ENCODE measurements around the gene FKBP5.
"Not testable (repeated sequence)": the region's sequence is repeated elsewhere in the genome, so short reads cannot be mapped to it uniquely, and the experiment has no call there.

FKBP5 gene

DNA sequence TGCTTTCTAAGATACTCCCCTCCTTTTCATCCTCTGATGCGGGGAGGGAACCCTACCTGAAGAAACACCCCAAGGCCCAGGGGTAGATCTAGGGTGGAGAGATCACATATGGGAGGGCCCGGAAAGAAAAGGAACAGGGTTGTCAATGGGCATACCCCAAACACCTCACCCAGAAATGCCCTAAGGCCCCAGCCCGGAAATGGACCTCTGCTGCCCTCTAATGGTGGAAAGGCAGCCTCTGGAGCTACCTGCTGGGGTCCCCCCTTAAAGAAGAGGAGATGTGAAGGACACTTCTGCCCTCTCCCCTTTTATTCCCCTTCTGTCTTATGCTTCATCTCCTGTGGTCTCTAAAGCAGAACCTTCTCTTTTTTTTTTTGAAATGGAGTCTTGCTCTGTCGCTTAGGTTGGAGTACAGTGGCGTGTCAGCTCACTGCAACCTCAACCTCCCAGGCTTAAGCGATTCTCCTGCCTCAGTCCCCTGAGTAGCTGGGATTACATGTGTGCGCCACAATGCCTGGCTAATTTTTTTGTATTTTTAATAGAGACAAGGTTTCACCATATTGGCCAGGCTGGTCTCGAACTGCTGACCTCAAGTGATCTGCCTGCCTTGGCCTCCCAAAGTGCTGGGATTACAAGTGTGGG, 47.7 kb upstream of the FKBP5 start:
- ATAC-seq: peak; percentile 65
- TF ChIP-seq TOX (CRISPR knock-in tag; IDR thresholded peaks at IDR 0.05; ENCODE audit: borderline replicate concordance) (no peak), ZFP30 (CRISPR knock-in tag; IDR thresholded peaks at IDR 0.05) (no peak), TCF4 (CRISPR knock-in tag; IDR thresholded peaks at IDR 0.05; ENCODE audit: borderline replicate concordance) (no peak), RARB (CRISPR knock-in tag; IDR thresholded peaks at IDR 0.05) (no peak), ISL1 (CRISPR knock-in tag; IDR thresholded peaks at IDR 0.05) (no peak), ZNF70 (CRISPR knock-in tag; IDR thresholded peaks at IDR 0.05) (no peak), BACH2 (CRISPR knock-in tag; IDR thresholded peaks at IDR 0.05; ENCODE audit: borderline replicate concordance) (no peak), ARNTL (CRISPR knock-in tag; IDR thresholded peaks at IDR 0.05; ENCODE audit: borderline replicate concordance, low read depth) (no peak), ZFP3 (CRISPR knock-in tag; IDR thresholded peaks at IDR 0.05) (no peak), ZNF565 (CRISPR knock-in tag; conservative IDR thresholded peaks at IDR 0.05; ENCODE audit: low read depth) (no peak), PPARA (CRISPR knock-in tag; IDR thresholded peaks at IDR 0.05; ENCODE audit: borderline replicate concordance) (no peak), GLIS3 (CRISPR knock-in tag; IDR thresholded peaks at IDR 0.05) (no peak)
- TF ChIP-seq, protein P1, sequence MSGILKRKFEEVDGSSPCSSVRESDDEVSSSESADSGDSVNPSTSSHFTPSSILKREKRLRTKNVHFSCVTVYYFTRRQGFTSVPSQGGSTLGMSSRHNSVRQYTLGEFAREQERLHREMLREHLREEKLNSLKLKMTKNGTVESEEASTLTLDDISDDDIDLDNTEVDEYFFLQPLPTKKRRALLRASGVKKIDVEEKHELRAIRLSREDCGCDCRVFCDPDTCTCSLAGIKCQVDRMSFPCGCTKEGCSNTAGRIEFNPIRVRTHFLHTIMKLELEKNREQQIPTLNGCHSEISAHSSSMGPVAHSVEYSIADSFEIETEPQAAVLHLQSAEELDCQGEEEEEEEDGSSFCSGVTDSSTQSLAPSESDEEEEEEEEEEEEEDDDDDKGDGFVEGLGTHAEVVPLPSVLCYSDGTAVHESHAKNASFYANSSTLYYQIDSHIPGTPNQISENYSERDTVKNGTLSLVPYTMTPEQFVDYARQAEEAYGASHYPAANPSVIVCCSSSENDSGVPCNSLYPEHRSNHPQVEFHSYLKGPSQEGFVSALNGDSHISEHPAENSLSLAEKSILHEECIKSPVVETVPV (CRISPR knock-in tag; IDR thresholded peaks at IDR 0.05): no peak
- TF ChIP-seq, protein P2, sequence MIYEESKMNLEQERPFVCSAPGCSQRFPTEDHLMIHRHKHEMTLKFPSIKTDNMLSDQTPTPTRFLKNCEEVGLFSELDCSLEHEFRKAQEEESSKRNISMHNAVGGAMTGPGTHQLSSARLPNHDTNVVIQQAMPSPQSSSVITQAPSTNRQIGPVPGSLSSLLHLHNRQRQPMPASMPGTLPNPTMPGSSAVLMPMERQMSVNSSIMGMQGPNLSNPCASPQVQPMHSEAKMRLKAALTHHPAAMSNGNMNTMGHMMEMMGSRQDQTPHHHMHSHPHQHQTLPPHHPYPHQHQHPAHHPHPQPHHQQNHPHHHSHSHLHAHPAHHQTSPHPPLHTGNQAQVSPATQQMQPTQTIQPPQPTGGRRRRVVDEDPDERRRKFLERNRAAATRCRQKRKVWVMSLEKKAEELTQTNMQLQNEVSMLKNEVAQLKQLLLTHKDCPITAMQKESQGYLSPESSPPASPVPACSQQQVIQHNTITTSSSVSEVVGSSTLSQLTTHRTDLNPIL (CRISPR knock-in tag; IDR thresholded peaks at IDR 0.05; ENCODE audit: low read depth): no peak
- TF ChIP-seq, protein P3, sequence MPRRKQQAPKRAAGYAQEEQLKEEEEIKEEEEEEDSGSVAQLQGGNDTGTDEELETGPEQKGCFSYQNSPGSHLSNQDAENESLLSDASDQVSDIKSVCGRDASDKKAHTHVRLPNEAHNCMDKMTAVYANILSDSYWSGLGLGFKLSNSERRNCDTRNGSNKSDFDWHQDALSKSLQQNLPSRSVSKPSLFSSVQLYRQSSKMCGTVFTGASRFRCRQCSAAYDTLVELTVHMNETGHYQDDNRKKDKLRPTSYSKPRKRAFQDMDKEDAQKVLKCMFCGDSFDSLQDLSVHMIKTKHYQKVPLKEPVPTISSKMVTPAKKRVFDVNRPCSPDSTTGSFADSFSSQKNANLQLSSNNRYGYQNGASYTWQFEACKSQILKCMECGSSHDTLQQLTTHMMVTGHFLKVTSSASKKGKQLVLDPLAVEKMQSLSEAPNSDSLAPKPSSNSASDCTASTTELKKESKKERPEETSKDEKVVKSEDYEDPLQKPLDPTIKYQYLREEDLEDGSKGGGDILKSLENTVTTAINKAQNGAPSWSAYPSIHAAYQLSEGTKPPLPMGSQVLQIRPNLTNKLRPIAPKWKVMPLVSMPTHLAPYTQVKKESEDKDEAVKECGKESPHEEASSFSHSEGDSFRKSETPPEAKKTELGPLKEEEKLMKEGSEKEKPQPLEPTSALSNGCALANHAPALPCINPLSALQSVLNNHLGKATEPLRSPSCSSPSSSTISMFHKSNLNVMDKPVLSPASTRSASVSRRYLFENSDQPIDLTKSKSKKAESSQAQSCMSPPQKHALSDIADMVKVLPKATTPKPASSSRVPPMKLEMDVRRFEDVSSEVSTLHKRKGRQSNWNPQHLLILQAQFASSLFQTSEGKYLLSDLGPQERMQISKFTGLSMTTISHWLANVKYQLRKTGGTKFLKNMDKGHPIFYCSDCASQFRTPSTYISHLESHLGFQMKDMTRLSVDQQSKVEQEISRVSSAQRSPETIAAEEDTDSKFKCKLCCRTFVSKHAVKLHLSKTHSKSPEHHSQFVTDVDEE (CRISPR knock-in tag; IDR thresholded peaks at IDR 0.05): no peak

DNA sequence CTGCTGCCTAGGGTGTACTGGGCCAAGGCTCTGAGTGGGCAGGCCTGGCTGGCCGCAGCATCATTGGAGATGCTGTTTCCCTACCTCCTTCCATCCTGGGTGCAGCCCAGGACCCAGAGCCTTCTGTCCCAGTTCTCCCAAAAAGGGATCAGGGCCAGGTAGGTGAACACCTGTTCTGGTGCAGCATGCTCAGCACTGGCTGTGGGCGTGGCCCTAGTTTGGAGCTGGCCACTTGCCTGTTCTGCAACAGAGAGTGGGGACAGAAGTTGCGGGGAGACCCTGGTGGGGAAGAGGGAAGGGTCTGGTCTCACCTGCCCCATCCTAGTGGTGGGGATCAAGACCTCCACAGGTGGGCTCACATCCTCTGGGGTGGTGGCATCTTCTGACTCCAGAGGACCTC, 46.7 kb upstream of the FKBP5 start:
- ATAC-seq: no peak
- no peak for TF ChIP-seq PPARA (CRISPR knock-in tag; IDR thresholded peaks at IDR 0.05; ENCODE audit: borderline replicate concordance)
- TF ChIP-seq TOX (CRISPR knock-in tag; IDR thresholded peaks at IDR 0.05; ENCODE audit: borderline replicate concordance): no peak
- TF ChIP-seq ESRRG (CRISPR knock-in tag; IDR thresholded peaks at IDR 0.05): no peak
- TF ChIP-seq ZNF70 (CRISPR knock-in tag; IDR thresholded peaks at IDR 0.05): no peak
- TF ChIP-seq, protein P3 (CRISPR knock-in tag; IDR thresholded peaks at IDR 0.05): no peak
- TF ChIP-seq ZC3H10 (CRISPR knock-in tag; IDR thresholded peaks at IDR 0.05): no peak
- TF ChIP-seq, protein P4, sequence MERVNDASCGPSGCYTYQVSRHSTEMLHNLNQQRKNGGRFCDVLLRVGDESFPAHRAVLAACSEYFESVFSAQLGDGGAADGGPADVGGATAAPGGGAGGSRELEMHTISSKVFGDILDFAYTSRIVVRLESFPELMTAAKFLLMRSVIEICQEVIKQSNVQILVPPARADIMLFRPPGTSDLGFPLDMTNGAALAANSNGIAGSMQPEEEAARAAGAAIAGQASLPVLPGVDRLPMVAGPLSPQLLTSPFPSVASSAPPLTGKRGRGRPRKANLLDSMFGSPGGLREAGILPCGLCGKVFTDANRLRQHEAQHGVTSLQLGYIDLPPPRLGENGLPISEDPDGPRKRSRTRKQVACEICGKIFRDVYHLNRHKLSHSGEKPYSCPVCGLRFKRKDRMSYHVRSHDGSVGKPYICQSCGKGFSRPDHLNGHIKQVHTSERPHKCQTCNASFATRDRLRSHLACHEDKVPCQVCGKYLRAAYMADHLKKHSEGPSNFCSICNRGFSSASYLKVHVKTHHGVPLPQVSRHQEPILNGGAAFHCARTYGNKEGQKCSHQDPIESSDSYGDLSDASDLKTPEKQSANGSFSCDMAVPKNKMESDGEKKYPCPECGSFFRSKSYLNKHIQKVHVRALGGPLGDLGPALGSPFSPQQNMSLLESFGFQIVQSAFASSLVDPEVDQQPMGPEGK (CRISPR knock-in tag; IDR thresholded peaks at IDR 0.05; ENCODE audit: borderline replicate concordance): no peak
- TF ChIP-seq CSDC2 (CRISPR knock-in tag; IDR thresholded peaks at IDR 0.05): no peak
- no peak for TF ChIP-seq ZFP3 (CRISPR knock-in tag; IDR thresholded peaks at IDR 0.05)
- TF ChIP-seq, protein P5, sequence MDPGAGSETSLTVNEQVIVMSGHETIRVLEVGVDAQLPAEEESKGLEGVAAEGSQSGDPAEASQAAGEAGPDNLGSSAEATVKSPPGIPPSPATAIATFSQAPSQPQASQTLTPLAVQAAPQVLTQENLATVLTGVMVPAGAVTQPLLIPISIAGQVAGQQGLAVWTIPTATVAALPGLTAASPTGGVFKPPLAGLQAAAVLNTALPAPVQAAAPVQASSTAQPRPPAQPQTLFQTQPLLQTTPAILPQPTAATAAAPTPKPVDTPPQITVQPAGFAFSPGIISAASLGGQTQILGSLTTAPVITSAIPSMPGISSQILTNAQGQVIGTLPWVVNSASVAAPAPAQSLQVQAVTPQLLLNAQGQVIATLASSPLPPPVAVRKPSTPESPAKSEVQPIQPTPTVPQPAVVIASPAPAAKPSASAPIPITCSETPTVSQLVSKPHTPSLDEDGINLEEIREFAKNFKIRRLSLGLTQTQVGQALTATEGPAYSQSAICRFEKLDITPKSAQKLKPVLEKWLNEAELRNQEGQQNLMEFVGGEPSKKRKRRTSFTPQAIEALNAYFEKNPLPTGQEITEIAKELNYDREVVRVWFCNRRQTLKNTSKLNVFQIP (CRISPR knock-in tag; IDR thresholded peaks at IDR 0.05; ENCODE audit: borderline replicate concordance, low read depth): no peak
- no peak for TF ChIP-seq BACH2 (CRISPR knock-in tag; IDR thresholded peaks at IDR 0.05; ENCODE audit: borderline replicate concordance)
- no peak for TF ChIP-seq ZFP30 (CRISPR knock-in tag; IDR thresholded peaks at IDR 0.05)
- TF ChIP-seq RARB (CRISPR knock-in tag; IDR thresholded peaks at IDR 0.05): no peak
- no peak for TF ChIP-seq GLIS3 (CRISPR knock-in tag; IDR thresholded peaks at IDR 0.05)
- TF ChIP-seq ISL1 (CRISPR knock-in tag; IDR thresholded peaks at IDR 0.05): no peak
- no peak for TF ChIP-seq SNAI2 (CRISPR knock-in tag; IDR thresholded peaks at IDR 0.05)
- TF ChIP-seq, protein P2 (CRISPR knock-in tag; IDR thresholded peaks at IDR 0.05; ENCODE audit: low read depth): no peak
- TF ChIP-seq ARNTL (CRISPR knock-in tag; IDR thresholded peaks at IDR 0.05; ENCODE audit: borderline replicate concordance, low read depth): no peak
- TF ChIP-seq OSR1 (CRISPR knock-in tag; IDR thresholded peaks at IDR 0.05): no peak
- TF ChIP-seq ZNF8 (CRISPR knock-in tag; IDR thresholded peaks at IDR 0.05): no peak

DNA sequence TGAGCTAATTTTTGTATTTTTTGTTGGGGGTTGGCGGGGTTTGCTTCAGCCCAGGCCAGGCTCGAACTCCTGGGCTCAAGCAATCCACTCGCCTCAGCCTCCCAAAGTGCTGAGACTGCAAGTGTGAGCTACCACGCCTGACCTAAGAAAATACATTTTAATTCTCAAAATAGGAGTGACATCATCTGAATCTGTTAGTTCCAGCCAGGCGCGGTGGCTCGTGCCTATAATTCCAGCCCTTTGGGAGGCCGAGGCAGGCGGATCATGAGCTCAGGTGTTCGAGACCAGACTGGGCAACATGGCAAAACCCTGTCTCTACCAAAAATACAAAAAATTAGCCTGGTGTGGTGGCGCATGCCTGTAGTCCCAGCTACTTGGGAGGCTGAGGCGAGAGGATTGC, 45.6 kb upstream of the FKBP5 start:
- ATAC-seq: not testable (repeated sequence)
